ENCODE results near the gene THNSL1.
"Not testable (repeated sequence)": the region's sequence is repeated elsewhere in the genome, so short reads cannot be mapped to it uniquely, and the experiment has no call there.

THNSL1 gene

GRCh38 chr10:25011591-25011990 is 4.8 kb upstream of the THNSL1 start:
- not testable (repeated sequence) for DNase-seq

GRCh38 chr10:25014579-25014978 is 1.8 kb upstream of the THNSL1 start:
- DNase-seq, result no peak

GRCh38 chr10:25015828-25016375 is 510 bp upstream of the THNSL1 start, which contains the start of gene ENKUR:
Gene ENKUR (minus strand): TSS chr10:25016158. CDS start chr10:25015936, 222 bp downstream.
- DNase-seq, result peak; percentile 97

- DNase-seq, result no peak
Observed at GRCh38 chr10:25017154-25017590, 760 bp downstream of the THNSL1 start.

- DNase-seq, result no peak
Observed at GRCh38 chr10:25017661-25018060, 1.2 kb downstream of the THNSL1 start.

- no peak for DNase-seq
Observed at GRCh38 chr10:25018703-25019102, 2.3 kb downstream of the THNSL1 start.

- DNase-seq, result no peak
Observed at GRCh38 chr10:25023278-25023677, 6.9 kb downstream of the THNSL1 start.

- DNase-seq, result no peak
Observed at GRCh38 chr10:25024528-25024927, 8.1 kb downstream of the THNSL1 start.

- no peak for DNase-seq
Observed at GRCh38 chr10:25026463-25026862, 10.1 kb downstream of the THNSL1 start.

GRCh38 chr10:25028711-25029110 is 12.3 kb downstream of the THNSL1 start:
- DNase-seq, result no peak

- DNase-seq, result no peak
Observed at GRCh38 chr10:25029519-25029918, 13.1 kb downstream of the THNSL1 start.

- no peak for DNase-seq
Observed at GRCh38 chr10:25036381-25036780, 20.0 kb downstream of the THNSL1 start.

GRCh38 chr10:25038325-25038724 is 21.9 kb downstream of the THNSL1 start:
- DNase-seq, result no peak

GRCh38 chr10:25039531-25039930 is 23.1 kb downstream of the THNSL1 start:
- DNase-seq, result no peak

GRCh38 chr10:25046641-25047040 is 30.2 kb downstream of the THNSL1 start:
- no peak for DNase-seq

- no peak for DNase-seq
Observed at GRCh38 chr10:25047088-25047487, 30.7 kb downstream of the THNSL1 start.

GRCh38 chr10:25047591-25048301 is 31.3 kb downstream of the THNSL1 start:
- DNase-seq, result no peak

- DNase-seq, result no peak
Observed at GRCh38 chr10:25048450-25048849, 32.0 kb downstream of the THNSL1 start.

GRCh38 chr10:25049966-25050365 is 33.6 kb downstream of the THNSL1 start:
- no peak for DNase-seq

- no peak for DNase-seq
Observed at GRCh38 chr10:25050402-25050801, 34.0 kb downstream of the THNSL1 start.

GRCh38 chr10:25052012-25052411 is 35.6 kb downstream of the THNSL1 start:
- DNase-seq, result no peak

- no peak for DNase-seq
Observed at GRCh38 chr10:25056726-25057125, 40.3 kb downstream of the THNSL1 start.

GRCh38 chr10:25057886-25058285 is 41.5 kb downstream of the THNSL1 start:
- no peak for DNase-seq

- peak; percentile 62 for DNase-seq
Observed at GRCh38 chr10:25059990-25060389, 43.6 kb downstream of the THNSL1 start.

- DNase-seq, result no peak
Observed at GRCh38 chr10:25061125-25061524, 44.7 kb downstream of the THNSL1 start.

All from kidney glomerular epithelial cell (primary cell).